ENCODE measurements around the gene ZBTB16. TPM values are rescaled to one million over a fixed set of nuclear protein-coding genes. Genes with fewer than 3 reads are reported as not detected.

ZBTB16 gene
- total and polyA plus RNA-seq, 4 donors = 21.4 to 224 (median 102) TPM

DNA sequence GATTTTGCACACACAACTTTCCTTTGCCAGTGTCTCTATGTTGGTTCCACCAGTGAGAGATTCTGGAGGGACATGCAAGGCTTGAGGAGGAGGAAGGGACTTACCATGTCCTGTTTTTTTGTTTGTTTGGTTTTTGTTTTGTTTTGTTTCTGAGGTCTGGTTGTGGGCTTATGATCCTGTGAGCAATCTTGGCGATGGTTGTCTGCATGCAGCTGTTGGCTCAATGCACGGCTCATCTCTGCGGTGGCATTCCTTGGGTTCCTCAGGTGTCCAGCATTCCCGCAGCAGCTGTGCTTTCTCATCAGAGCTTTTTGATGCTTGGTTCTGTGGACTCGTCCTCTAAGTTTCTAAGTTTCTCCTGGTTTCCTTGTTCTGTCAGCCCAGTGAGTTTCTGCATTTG is 231.9 kb downstream of the ZBTB16 start:
- Histone ChIP-seq H3K4me1 (ENCODE audit: control insufficient read depth in 5 of 5, insufficient read depth in 5 of 5, low read length in 5 of 5) (peaks cover 0 to 6% (median 0%) of the 10 kb centered on the region in 5 donors), H3K27ac (ENCODE audit: low read depth in 1 of 2, low read length in 1 of 2) (peak overlapping the region in 1 of 2 donors; percentile 79), H3K36me3 (ENCODE audit: control insufficient read depth in 4 of 4, insufficient read depth in 4 of 4, low read length in 4 of 4) (no peaks in the 10 kb centered on the region), H3K9me3 (ENCODE audit: control insufficient read depth in 4 of 4, insufficient read depth in 3 of 4, low read length in 3 of 4) (no peaks in the 10 kb centered on the region), H3K27me3 (ENCODE audit: control insufficient read depth in 3 of 3, insufficient read depth in 3 of 3, low read length in 2 of 3) (no peaks in the 10 kb centered on the region), H3K4me3 (no peak overlapping the region), H3K9ac (ENCODE audit: insufficient read depth in 1 of 2, low read length in 2 of 2) (no peak overlapping the region)
- ATAC-seq (ENCODE audit: insufficient read depth, low FRiP score) (no peak), DNase-seq (no peak)
- TF ChIP-seq CTCF (IDR thresholded peaks at IDR 0.05; ENCODE audit: control extremely low read depth, extremely low read depth) = no peak
- 65 to 81% methylated on average over 5 of the region's 5 CpGs for WGBS, 2 donors

DNA sequence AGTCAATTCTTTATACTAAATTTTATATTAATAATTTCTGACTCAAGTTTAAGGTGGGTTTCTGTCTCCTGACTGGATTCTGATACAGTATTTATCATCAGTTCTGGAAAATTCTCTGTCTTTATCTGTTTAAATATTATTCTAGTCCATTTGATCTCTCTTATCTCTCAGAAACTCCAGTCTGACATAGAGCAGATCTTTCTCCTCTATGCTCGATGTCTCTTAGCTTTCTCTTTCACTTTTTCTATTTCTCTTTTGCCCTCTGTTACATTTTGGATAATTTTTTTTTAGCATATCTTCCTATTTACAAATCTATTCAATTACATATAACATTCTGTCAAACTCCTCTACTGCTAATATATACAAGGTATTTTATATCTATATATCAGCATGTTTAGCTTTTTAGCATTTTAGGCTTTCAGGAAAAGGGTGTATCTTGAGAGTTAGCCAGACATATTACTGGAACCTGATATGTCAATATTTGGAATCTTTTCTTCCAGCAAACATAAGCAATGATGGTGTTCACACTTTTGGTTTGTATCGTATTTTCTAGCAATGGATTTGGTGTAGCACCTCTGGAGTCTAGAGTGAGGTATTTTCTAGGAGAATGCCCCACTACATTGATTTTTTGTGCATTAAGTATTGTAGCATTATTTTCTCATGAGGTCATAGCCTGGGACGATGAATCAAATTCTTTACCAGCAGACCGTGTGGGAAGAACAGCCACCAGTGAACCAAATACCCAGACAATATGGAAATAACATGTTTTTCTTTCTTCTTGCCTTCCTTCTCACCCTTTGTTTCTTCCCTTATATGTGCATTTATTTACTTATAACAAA is 232.6 kb downstream of the ZBTB16 start:
- H3K36me3 ChIP-seq (ENCODE audit: control insufficient read depth in 4 of 4, insufficient read depth in 4 of 4, low read length in 4 of 4) = no peaks in the 10 kb centered on the region
- H3K4me1 ChIP-seq (ENCODE audit: control insufficient read depth in 5 of 5, insufficient read depth in 5 of 5, low read length in 5 of 5) = peaks cover 0 to 6% (median 0%) of the 10 kb centered on the region in 5 donors
- no peak for ATAC-seq (ENCODE audit: insufficient read depth, low FRiP score)
- H3K4me3 ChIP-seq = no peak overlapping the region
- H3K9me3 ChIP-seq (ENCODE audit: control insufficient read depth in 4 of 4, insufficient read depth in 3 of 4, low read length in 3 of 4) = no peaks in the 10 kb centered on the region
- TF ChIP-seq CTCF (IDR thresholded peaks at IDR 0.05; ENCODE audit: control extremely low read depth, extremely low read depth) = no peak
- H3K27me3 ChIP-seq (ENCODE audit: control insufficient read depth in 3 of 3, insufficient read depth in 3 of 3, low read length in 2 of 3) = no peaks in the 10 kb centered on the region
- no peak overlapping the region for H3K9ac ChIP-seq (ENCODE audit: insufficient read depth in 1 of 2, low read length in 2 of 2)
- 31 to 64% methylated on average over 4 of the region's 4 CpGs for WGBS, 2 donors
- no peak for DNase-seq
- no peak overlapping the region for H3K27ac ChIP-seq (ENCODE audit: low read depth in 1 of 2, low read length in 1 of 2)

GRCh38 chr11:114293201-114293711 is 233.7 kb downstream of the ZBTB16 start:
- 69 to 87% methylated on average over 1 of the region's 1 CpG for WGBS, 2 donors

More at GRCh38 chr11:114293201-114293711, 233.7 kb downstream of the ZBTB16 start:
- no peak overlapping the region for H3K9ac ChIP-seq (ENCODE audit: insufficient read depth in 1 of 2, low read length in 2 of 2)
- peaks cover 0 to under 1% (median 0%) of the 10 kb centered on the region in 4 donors for H3K9me3 ChIP-seq (ENCODE audit: control insufficient read depth in 4 of 4, insufficient read depth in 3 of 4, low read length in 3 of 4)
- peak overlapping the region; percentile 67 to 80 for H3K27ac ChIP-seq (ENCODE audit: low read depth in 1 of 2, low read length in 1 of 2)
- no peak for TF ChIP-seq CTCF (IDR thresholded peaks at IDR 0.05; ENCODE audit: control extremely low read depth, extremely low read depth)
- H3K4me3 ChIP-seq = no peak overlapping the region
- H3K4me1 ChIP-seq (ENCODE audit: control insufficient read depth in 5 of 5, insufficient read depth in 5 of 5, low read length in 5 of 5) = peaks cover 0 to 6% (median 0%) of the 10 kb centered on the region in 5 donors
- no peaks in the 10 kb centered on the region for H3K27me3 ChIP-seq (ENCODE audit: control insufficient read depth in 3 of 3, insufficient read depth in 3 of 3, low read length in 2 of 3)
- ATAC-seq (ENCODE audit: insufficient read depth, low FRiP score) (no peak), DNase-seq (no peak)
- no peaks in the 10 kb centered on the region for H3K36me3 ChIP-seq (ENCODE audit: control insufficient read depth in 4 of 4, insufficient read depth in 4 of 4, low read length in 4 of 4)
